GM12878 (cell line): ENCODE data around the gene MAPT. TPM values are rescaled to one million over a fixed set of nuclear protein-coding genes. Genes with fewer than 3 reads are reported as not detected.

Source experiments
- ELK1 ChIP-seq: IDR thresholded peaks from 2 replicates; pipeline ENCODE4 v1.6.1; 2012; ENCODE audit warnings: low read depth, low read length, improper control_type of control experiment
- LARP7 ChIP-seq: fragments of 450-650 bp; IDR thresholded peaks from 2 replicates; pipeline ENCODE4 v1.6.1; 2017; ENCODE audit warnings: mild to moderate bottlenecking
- MTA2 ChIP-seq: fragments of 450-650 bp; IDR thresholded peaks from 2 replicates; pipeline ENCODE4 v1.6.1; 2016; ENCODE audit warnings: low read depth, mild to moderate bottlenecking, moderate library complexity
- MYC ChIP-seq: IDR thresholded peaks from 2 replicates; pipeline ENCODE4 v1.6.1; 2011; ENCODE audit warnings: mild to moderate bottlenecking, low read length, moderate library complexity, inconsistent platforms; ENCODE audit not compliant: insufficient read depth, insufficient replicate concordance, insufficient read length, severe bottlenecking
- NFXL1 ChIP-seq: fragments of 450-650 bp; IDR thresholded peaks from 2 replicates; pipeline ENCODE4 v1.6.1; 2017; ENCODE audit warnings: antibody characterized with exemption, mild to moderate bottlenecking, borderline replicate concordance
- NKRF ChIP-seq: fragments of 450-650 bp; conservative IDR thresholded peaks from 2 replicates; pipeline ENCODE4 v1.6.1; 2017; ENCODE audit warnings: mild to moderate bottlenecking, moderate library complexity
- PML ChIP-seq: IDR thresholded peaks from 2 replicates; pipeline ENCODE4 v1.6.1; 2012; ENCODE audit warnings: low read length, inconsistent platforms
- ZNF592 ChIP-seq: fragments of 450-650 bp; IDR thresholded peaks from 2 replicates; pipeline ENCODE4 v1.6.1; 2017; ENCODE audit warnings: mild to moderate bottlenecking, moderate library complexity
- polyA plus RNA-seq, 11 experiments: library from polyadenylated mRNA; depleted of rRNA in 4 of 11; unstranded in 6 of 11; stranded (reverse) in 5 of 11; fragments of >200 nt; fragmentation: Nextera tagmentation in 4 of 11; fragmentation: Illumina TruSeq in 1 of 11; extraction: Ambion mirVana in 4 of 11; extraction: Trizol in 1 of 11; gene quantifications; 1 replicate in 1 of 11; 2 replicates in 10 of 11; pipeline versions ENCODE4 v1.2.1 to v1.2.3, GENCODE V29; 2011 to 2016; ENCODE audit warnings: inconsistent platforms in 2 of 11, missing spikeins in 2 of 11, low read depth in 1 of 11
- total RNA-seq, 4 experiments: library from RNA; depleted of rRNA in 3 of 4; stranded (reverse); fragments of >200 nt in 3 of 4; fragmentation: Illumina TruSeq in 1 of 4; extraction: Trizol in 1 of 4; gene quantifications; 2 replicates each; pipeline versions ENCODE4 v1.2.1 to v1.2.3, GENCODE V29; 2013 to 2021
- TF ChIP-seq, protein P1 (sequence below): IDR thresholded peaks from 2 replicates; pipeline ENCODE4 v1.6.1; 2012; ENCODE audit warnings: improper control_type of control experiment, low read depth, low read length; ENCODE audit not compliant: insufficient replicate concordance

The MAPT gene
- total and polyA plus RNA-seq, 10 of the 15 experiments (the other 5 are each of a cell fraction or from before 2014, with no cell fraction given) = under 0.01 to 0.05 (median 0.03) TPM; not detected in 7

GRCh38 chr17:45844695-45845375, 49.5 kb upstream of the MAPT start, which contains the start of gene SPPL2C (continued):
- TF ChIP-seq, protein P1, sequence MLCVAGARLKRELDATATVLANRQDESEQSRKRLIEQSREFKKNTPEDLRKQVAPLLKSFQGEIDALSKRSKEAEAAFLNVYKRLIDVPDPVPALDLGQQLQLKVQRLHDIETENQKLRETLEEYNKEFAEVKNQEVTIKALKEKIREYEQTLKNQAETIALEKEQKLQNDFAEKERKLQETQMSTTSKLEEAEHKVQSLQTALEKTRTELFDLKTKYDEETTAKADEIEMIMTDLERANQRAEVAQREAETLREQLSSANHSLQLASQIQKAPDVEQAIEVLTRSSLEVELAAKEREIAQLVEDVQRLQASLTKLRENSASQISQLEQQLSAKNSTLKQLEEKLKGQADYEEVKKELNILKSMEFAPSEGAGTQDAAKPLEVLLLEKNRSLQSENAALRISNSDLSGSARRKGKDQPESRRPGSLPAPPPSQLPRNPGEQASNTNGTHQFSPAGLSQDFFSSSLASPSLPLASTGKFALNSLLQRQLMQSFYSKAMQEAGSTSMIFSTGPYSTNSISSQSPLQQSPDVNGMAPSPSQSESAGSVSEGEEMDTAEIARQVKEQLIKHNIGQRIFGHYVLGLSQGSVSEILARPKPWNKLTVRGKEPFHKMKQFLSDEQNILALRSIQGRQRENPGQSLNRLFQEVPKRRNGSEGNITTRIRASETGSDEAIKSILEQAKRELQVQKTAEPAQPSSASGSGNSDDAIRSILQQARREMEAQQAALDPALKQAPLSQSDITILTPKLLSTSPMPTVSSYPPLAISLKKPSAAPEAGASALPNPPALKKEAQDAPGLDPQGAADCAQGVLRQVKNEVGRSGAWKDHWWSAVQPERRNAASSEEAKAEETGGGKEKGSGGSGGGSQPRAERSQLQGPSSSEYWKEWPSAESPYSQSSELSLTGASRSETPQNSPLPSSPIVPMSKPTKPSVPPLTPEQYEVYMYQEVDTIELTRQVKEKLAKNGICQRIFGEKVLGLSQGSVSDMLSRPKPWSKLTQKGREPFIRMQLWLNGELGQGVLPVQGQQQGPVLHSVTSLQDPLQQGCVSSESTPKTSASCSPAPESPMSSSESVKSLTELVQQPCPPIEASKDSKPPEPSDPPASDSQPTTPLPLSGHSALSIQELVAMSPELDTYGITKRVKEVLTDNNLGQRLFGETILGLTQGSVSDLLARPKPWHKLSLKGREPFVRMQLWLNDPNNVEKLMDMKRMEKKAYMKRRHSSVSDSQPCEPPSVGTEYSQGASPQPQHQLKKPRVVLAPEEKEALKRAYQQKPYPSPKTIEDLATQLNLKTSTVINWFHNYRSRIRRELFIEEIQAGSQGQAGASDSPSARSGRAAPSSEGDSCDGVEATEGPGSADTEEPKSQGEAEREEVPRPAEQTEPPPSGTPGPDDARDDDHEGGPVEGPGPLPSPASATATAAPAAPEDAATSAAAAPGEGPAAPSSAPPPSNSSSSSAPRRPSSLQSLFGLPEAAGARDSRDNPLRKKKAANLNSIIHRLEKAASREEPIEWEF = no peak
- TF ChIP-seq PML (no peak), LARP7 (no peak), ZNF592 (no peak), MTA2 (no peak), ELK1 (no peak), NFXL1 (no peak), MYC (no peak), NKRF (no peak)
- TF ChIP-seq, all 136 proteins: peak for 0
